KMS-11 (cell line): ENCODE results near the gene APOBEC3B.
"Not testable (repeated sequence)": the region's sequence is repeated elsewhere in the genome, so short reads cannot be mapped to it uniquely, and the experiment has no call there.

ENCODE experiments used
- H2AFZ ChIP-seq: fragments of 200-600 bp; sonication (generic); 2 replicates; pipeline ENCODE4 v1.6.1; 2016; ENCODE audit warnings: antibody characterized with exemption, mixed run types, low read depth
- H3K27ac ChIP-seq: fragments of 200-600 bp; sonication (generic); 2 replicates; pipeline ENCODE4 v1.6.1; 2016; ENCODE audit warnings: mild to moderate bottlenecking, mixed run types
- H3K27me3 ChIP-seq: fragments of 200-600 bp; sonication (generic); 2 replicates; pipeline ENCODE4 v1.6.1; 2017; ENCODE audit warnings: mild to moderate bottlenecking, low read depth, mixed run types, moderate library complexity; ENCODE audit not compliant: insufficient read depth
- H3K36me3 ChIP-seq: fragments of 200-600 bp; sonication (generic); 2 replicates; pipeline ENCODE4 v1.6.1; 2017; ENCODE audit warnings: mild to moderate bottlenecking, mixed run types; ENCODE audit not compliant: insufficient read depth
- H3K4me1 ChIP-seq: fragments of 200-600 bp; sonication (generic); 2 replicates; pipeline ENCODE4 v1.6.1; 2016; ENCODE audit warnings: mild to moderate bottlenecking, low read depth, mixed run types; ENCODE audit not compliant: poor library complexity, severe bottlenecking
- H3K4me2 ChIP-seq: fragments of 200-600 bp; sonication (generic); 2 replicates; pipeline ENCODE4 v1.7.0; 2016; ENCODE audit warnings: mild to moderate bottlenecking, mixed run types
- H3K4me3 ChIP-seq: fragments of 200-600 bp; sonication (generic); IDR thresholded peaks from 2 replicates; pipeline ENCODE4 v1.6.1; 2017; ENCODE audit warnings: low read depth, low read length, mixed read lengths; ENCODE audit not compliant: insufficient read depth
- H3K79me2 ChIP-seq: fragments of 200-600 bp; sonication (generic); 2 replicates; pipeline ENCODE4 v1.6.1; 2016; ENCODE audit warnings: low read depth, mixed run types; ENCODE audit not compliant: insufficient read depth
- H3K9ac ChIP-seq: fragments of 200-600 bp; sonication (generic); 2 replicates; pipeline ENCODE4 v1.6.1; 2016; ENCODE audit warnings: mild to moderate bottlenecking, mixed run types
- H4K20me1 ChIP-seq: fragments of 200-600 bp; sonication (generic); 2 replicates; pipeline ENCODE4 v1.6.1; 2016; ENCODE audit warnings: mild to moderate bottlenecking, mixed run types; ENCODE audit not compliant: insufficient read depth
- CTCF ChIP-seq: fragments of 200-600 bp; sonication (generic); conservative IDR thresholded peaks from 2 replicates; pipeline ENCODE4 v1.6.1; 2017; ENCODE audit warnings: low read depth, mild to moderate bottlenecking, antibody characterized with exemption, low read length, moderate library complexity, mixed read lengths

The APOBEC3B gene

GRCh38 chr22:38974170-38974825, 7.8 kb upstream of the APOBEC3B start:
- H3K36me3 ChIP-seq, result no peaks in the 10 kb centered on the region
- no peaks in the 10 kb centered on the region for H3K27me3 ChIP-seq
- no peak overlapping the region for H3K9ac ChIP-seq
- H4K20me1 ChIP-seq, result no peaks in the 10 kb centered on the region
- no peak for TF ChIP-seq CTCF
- H3K27ac ChIP-seq, result no peak overlapping the region
- no peaks in the 10 kb centered on the region for H3K79me2 ChIP-seq
- H3K4me1 ChIP-seq, result no peaks in the 10 kb centered on the region
- H3K4me3 ChIP-seq, result no peak overlapping the region
- H2AFZ ChIP-seq, result no peak overlapping the region
- H3K4me2 ChIP-seq, result no peak overlapping the region

GRCh38 chr22:38974826-38975175, 7.3 kb upstream of the APOBEC3B start:
- H3K9ac ChIP-seq, result no peak overlapping the region
- TF ChIP-seq CTCF, result no peak

GRCh38 chr22:38977289-38977688, 4.9 kb upstream of the APOBEC3B start:
- H3K9ac ChIP-seq, H3K4me3 ChIP-seq, H3K79me2 ChIP-seq, H3K36me3 ChIP-seq, H2AFZ ChIP-seq, H3K27ac ChIP-seq, H3K4me2 ChIP-seq, H3K27me3 ChIP-seq, H3K4me1 ChIP-seq, H4K20me1 ChIP-seq: not testable (repeated sequence)

More at GRCh38 chr22:38974826-38975175, 7.3 kb upstream of the APOBEC3B start:
- Histone ChIP-seq H2AFZ (no peak overlapping the region), H3K4me2 (no peak overlapping the region), H3K4me3 (no peak overlapping the region), H3K27me3 (no peaks in the 10 kb centered on the region), H3K27ac (no peak overlapping the region), H3K4me1 (no peaks in the 10 kb centered on the region), H3K79me2 (no peaks in the 10 kb centered on the region), H4K20me1 (no peaks in the 10 kb centered on the region), H3K36me3 (no peaks in the 10 kb centered on the region)

GRCh38 chr22:38980587-38980986, 1.6 kb upstream of the APOBEC3B start:
- not testable (repeated sequence) for H3K27me3 ChIP-seq, H3K27ac ChIP-seq, H3K79me2 ChIP-seq, H2AFZ ChIP-seq, H3K4me1 ChIP-seq, H3K4me2 ChIP-seq, H3K9ac ChIP-seq, H3K4me3 ChIP-seq, H4K20me1 ChIP-seq, H3K36me3 ChIP-seq

GRCh38 chr22:38981005-38981991, 849 bp upstream of the APOBEC3B start:
- H3K27ac ChIP-seq, result no peak overlapping the region
- no peak overlapping the region; the same call in 1 of the 2 replicates for H2AFZ ChIP-seq
- no peaks in the 10 kb centered on the region for H4K20me1 ChIP-seq
- no peaks in the 10 kb centered on the region for H3K36me3 ChIP-seq
- TF ChIP-seq CTCF, result no peak
- no peak overlapping the region for H3K9ac ChIP-seq
- H3K4me2 ChIP-seq, result no peak overlapping the region
- H3K4me3 ChIP-seq, result no peak overlapping the region
- no peaks in the 10 kb centered on the region for H3K27me3 ChIP-seq
- H3K4me1 ChIP-seq, result peaks cover 5% of the 10 kb centered on the region
- H3K79me2 ChIP-seq, result no peaks in the 10 kb centered on the region
